ENCODE measurements around the gene PC. TPM values are rescaled to one million over a fixed set of nuclear protein-coding genes. Genes with fewer than 3 reads are reported as not detected.

PC gene
- polyA plus RNA-seq, 2 of the 4 experiments (the other 2 are of a cell fraction), result 14.2 to 45.9 TPM

- DNase-seq (ENCODE audit: low read depth in 1 of 2, low spot score in 1 of 2) (no peak), ATAC-seq (no peak), FAIRE-seq (no peak)
- Histone ChIP-seq H3K27ac (no peak overlapping the region; a peak in 1 of 6 replicates), H3K9me3 (no peaks in the 10 kb centered on the region), H3K4me2 (no peak overlapping the region), H3K4me3 (no peak overlapping the region), H3K4me1 (peaks cover 20% of the 10 kb centered on the region)
- POLR2A ChIA-PET, result interaction anchor here (5.5 kb wide), 1 partner anchor 9 kb away, joined by 53 read pairs; the partner anchor contains the start of gene RCE1
- TF ChIP-seq RAD21 (conservative IDR thresholded peaks at IDR 0.05 in 1 of 2, IDR thresholded peaks at IDR 0.05 in 1 of 2) (no peak), KDM5A (IDR thresholded peaks at IDR 0.05) (no peak), RFX5 (IDR thresholded peaks at IDR 0.05) (no peak), FOSL2 (IDR thresholded peaks at IDR 0.05) (no peak), FOSL2 (CRISPR knock-in tag; IDR thresholded peaks at IDR 0.05) (no peak), MAFK (IDR thresholded peaks at IDR 0.05; ENCODE audit: partially characterized antibody) (no peak), ZSCAN20 (CRISPR knock-in tag; IDR thresholded peaks at IDR 0.05) (no peak), FOXS1 (CRISPR knock-in tag; IDR thresholded peaks at IDR 0.05) (no peak), CBX8 (IDR thresholded peaks at IDR 0.05) (no peak)
- CTCF ChIA-PET, result interaction anchor here (0.7 to 3.4 kb wide), 8 partner anchors 10 to 160 kb away, joined by 3 to 16 read pairs (median 4); partner anchors contain the start of genes C11orf86 and RCE1
- WGBS (ENCODE audit: missing lambda C conversion rate), result 90% methylated on average over 26 of the region's 26 CpGs
Measured at GRCh38 chr11:66853242-66854229, 104.6 kb downstream of the PC start.

- no peaks in the 10 kb centered on the region for H3K9me3 ChIP-seq
- FAIRE-seq (no peak), DNase-seq (ENCODE audit: low read depth in 1 of 2, low spot score in 1 of 2) (no peak), ATAC-seq (no peak)
- H3K4me1 ChIP-seq, result peaks cover 12% of the 10 kb centered on the region
- H3K4me3 ChIP-seq, result no peak overlapping the region
- ChIA-PET POLR2A (interaction anchor here (5.5 kb wide), 1 partner anchor 8 kb away, joined by 53 read pairs; the partner anchor contains the start of gene RCE1), CTCF (interaction anchor here (1.0 to 3.3 kb wide), 5 partner anchors 9 to 157 kb away, joined by 3 to 15 read pairs (median 8); partner anchors contain the start of gene RCE1)
- TF ChIP-seq FOXS1 (CRISPR knock-in tag; IDR thresholded peaks at IDR 0.05) (no peak), ESRRA (IDR thresholded peaks at IDR 0.05; ENCODE audit: borderline replicate concordance, low read length) (no peak), PHF8 (IDR thresholded peaks at IDR 0.05; ENCODE audit: borderline replicate concordance, low read depth) (no peak), EHMT2 (IDR thresholded peaks at IDR 0.05; ENCODE audit: low read depth) (no peak), TFCP2L1 (CRISPR knock-in tag; IDR thresholded peaks at IDR 0.05) (no peak), RFX5 (IDR thresholded peaks at IDR 0.05) (no peak)
- H3K27ac ChIP-seq, result no peak overlapping the region
- WGBS (ENCODE audit: missing lambda C conversion rate), result 91% methylated on average over 24 of the region's 26 CpGs
- no peak overlapping the region for H3K4me2 ChIP-seq
Measured at GRCh38 chr11:66852466-66853241, 105.5 kb downstream of the PC start.

GRCh38 chr11:66851698-66852465 is 106.3 kb downstream of the PC start:
- FAIRE-seq, result no peak
- 89% methylated on average over 24 of the region's 26 CpGs for WGBS (ENCODE audit: missing lambda C conversion rate)
- ATAC-seq, result no peak

More at GRCh38 chr11:66851698-66852465, 106.3 kb downstream of the PC start:
- CTCF ChIA-PET, result interaction anchor here (1.0 to 3.3 kb wide), 5 partner anchors 11 to 156 kb away, joined by 3 to 15 read pairs (median 3); no protein-coding TSS in a partner anchor
- peak in 1 of 2 experiments; percentile 43 for DNase-seq (ENCODE audit: low read depth in 1 of 2, low spot score in 1 of 2)
- TF ChIP-seq MAX (IDR thresholded peaks at IDR 0.05), result 0 out of 2 replicates have a peak, but pooled peaks have one; percentile 11
- TF ChIP-seq RNF2 (IDR thresholded peaks at IDR 0.05; ENCODE audit: borderline replicate concordance, low read depth), result no peak
- TF ChIP-seq EHF (CRISPR knock-in tag; IDR thresholded peaks at IDR 0.05), result no peak
- TF ChIP-seq HES2 (IDR thresholded peaks at IDR 0.05), result no peak
- Histone ChIP-seq H3K4me3 (no peak overlapping the region), H3K27ac (no peak overlapping the region), H3K4me2 (no peak overlapping the region), H3K9me3 (no peaks in the 10 kb centered on the region), H3K4me1 (peaks cover 11% of the 10 kb centered on the region)
- POLR2A ChIA-PET, result interaction anchor here (1.3 to 5.5 kb wide), 2 partner anchors 7 to 32 kb away, joined by 5 to 53 read pairs; partner anchors contain the start of gene RCE1
